Measurements from ENCODE around the gene FGF1. TPM values are rescaled to one million over a fixed set of nuclear protein-coding genes. Genes with fewer than 3 reads are reported as not detected.

FGF1 gene
- total RNA-seq, 6 experiments from 2014 or later = 0.12 to 0.56 (median 0.42) TPM; not detected in 1

DNA sequence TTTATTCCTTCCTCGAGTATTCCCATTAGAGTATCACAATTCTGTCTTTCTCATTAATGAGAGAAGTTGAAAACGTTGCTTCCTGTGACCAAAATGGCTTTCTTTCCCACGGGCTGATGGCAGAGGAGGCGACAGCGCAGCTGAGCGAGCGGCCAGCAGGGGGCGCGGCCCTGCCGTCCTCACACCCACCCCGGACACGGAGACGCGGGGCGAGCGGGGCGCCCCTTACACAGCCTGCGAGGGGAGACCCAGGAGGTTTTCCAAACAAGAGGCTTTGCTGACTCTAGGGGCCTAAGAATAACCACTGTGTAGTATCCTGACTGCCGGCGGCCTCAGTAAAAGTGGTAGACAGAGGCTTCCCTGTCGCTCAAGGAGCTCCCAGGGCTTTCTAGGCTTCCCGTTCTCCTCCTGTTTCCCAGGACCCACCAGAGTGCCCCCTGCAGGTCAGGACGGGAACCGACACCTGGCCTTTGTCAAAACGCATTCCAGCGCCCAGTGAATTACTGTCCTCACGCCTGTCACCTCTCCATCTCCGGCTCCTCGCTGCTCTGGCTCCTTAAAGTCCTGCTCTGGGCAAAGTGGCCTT is 27.3 kb upstream of the FGF1 start:
- Histone ChIP-seq H3K36me3 (no peaks in the 10 kb centered on the region), H3K27ac (peak overlapping the region; percentile 71 to 86 (median 83)), H3K9me3 (no peaks in the 10 kb centered on the region), H3K4me3 (peak overlapping the region; percentile 44 to 63 (median 60)), H3K27me3 (no peaks in the 10 kb centered on the region), H3K4me1 (no peaks in the 10 kb centered on the region)
- intact Hi-C loops (cut with DNase I) = no loop called here
- ATAC-seq (peak; percentile 92 to 96 (median 94)), DNase-seq (peak; percentile 86 to 90 (median 89))
- no peak for TF ChIP-seq POLR2A (IDR thresholded peaks at IDR 0.05)
- TF ChIP-seq, protein P1, sequence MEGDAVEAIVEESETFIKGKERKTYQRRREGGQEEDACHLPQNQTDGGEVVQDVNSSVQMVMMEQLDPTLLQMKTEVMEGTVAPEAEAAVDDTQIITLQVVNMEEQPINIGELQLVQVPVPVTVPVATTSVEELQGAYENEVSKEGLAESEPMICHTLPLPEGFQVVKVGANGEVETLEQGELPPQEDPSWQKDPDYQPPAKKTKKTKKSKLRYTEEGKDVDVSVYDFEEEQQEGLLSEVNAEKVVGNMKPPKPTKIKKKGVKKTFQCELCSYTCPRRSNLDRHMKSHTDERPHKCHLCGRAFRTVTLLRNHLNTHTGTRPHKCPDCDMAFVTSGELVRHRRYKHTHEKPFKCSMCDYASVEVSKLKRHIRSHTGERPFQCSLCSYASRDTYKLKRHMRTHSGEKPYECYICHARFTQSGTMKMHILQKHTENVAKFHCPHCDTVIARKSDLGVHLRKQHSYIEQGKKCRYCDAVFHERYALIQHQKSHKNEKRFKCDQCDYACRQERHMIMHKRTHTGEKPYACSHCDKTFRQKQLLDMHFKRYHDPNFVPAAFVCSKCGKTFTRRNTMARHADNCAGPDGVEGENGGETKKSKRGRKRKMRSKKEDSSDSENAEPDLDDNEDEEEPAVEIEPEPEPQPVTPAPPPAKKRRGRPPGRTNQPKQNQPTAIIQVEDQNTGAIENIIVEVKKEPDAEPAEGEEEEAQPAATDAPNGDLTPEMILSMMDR (IDR thresholded peaks at IDR 0.05) = peak; percentile 90 to 97 (median 94)
- WGBS (ENCODE audit: insufficient coverage, low coverage, low lambda C conversion rate, missing lambda C conversion rate) = 3% methylated on average over 13 of the region's 29 CpGs

DNA sequence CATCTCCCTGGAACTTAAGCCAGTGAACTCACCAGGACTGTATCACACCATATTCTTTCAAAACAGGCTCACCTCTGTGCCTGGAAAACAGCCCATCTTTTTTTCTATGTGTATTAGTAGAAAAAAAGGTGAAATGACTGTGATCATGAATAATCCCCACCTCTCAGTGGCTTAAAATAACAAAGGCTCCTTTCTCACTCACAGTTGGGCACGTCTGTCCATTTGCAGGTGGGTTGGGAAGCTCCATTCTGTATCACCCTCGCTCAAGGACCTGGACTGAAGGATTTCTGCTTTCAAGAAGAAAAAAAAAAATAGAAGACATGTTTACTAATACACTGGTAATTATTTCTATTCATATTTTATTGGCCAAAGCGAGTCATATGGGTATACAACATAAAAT is 17.3 kb upstream of the FGF1 start:
- ATAC-seq (no peak), DNase-seq (no peak)
- Histone ChIP-seq H3K9me3 (no peaks in the 10 kb centered on the region), H3K27me3 (no peaks in the 10 kb centered on the region), H3K27ac (no peak overlapping the region), H3K36me3 (no peaks in the 10 kb centered on the region), H3K4me3 (no peak overlapping the region), H3K4me1 (peaks cover 0 to 3% (median 0%) of the 10 kb centered on the region in 4 donors)
- intact Hi-C loops (cut with DNase I) = no loop called here
- TF ChIP-seq POLR2A (IDR thresholded peaks at IDR 0.05) = no peak
- TF ChIP-seq, protein P1 (IDR thresholded peaks at IDR 0.05) = no peak
- 83% methylated on average over 3 of the region's 3 CpGs for WGBS (ENCODE audit: insufficient coverage, low coverage, low lambda C conversion rate, missing lambda C conversion rate)

DNA sequence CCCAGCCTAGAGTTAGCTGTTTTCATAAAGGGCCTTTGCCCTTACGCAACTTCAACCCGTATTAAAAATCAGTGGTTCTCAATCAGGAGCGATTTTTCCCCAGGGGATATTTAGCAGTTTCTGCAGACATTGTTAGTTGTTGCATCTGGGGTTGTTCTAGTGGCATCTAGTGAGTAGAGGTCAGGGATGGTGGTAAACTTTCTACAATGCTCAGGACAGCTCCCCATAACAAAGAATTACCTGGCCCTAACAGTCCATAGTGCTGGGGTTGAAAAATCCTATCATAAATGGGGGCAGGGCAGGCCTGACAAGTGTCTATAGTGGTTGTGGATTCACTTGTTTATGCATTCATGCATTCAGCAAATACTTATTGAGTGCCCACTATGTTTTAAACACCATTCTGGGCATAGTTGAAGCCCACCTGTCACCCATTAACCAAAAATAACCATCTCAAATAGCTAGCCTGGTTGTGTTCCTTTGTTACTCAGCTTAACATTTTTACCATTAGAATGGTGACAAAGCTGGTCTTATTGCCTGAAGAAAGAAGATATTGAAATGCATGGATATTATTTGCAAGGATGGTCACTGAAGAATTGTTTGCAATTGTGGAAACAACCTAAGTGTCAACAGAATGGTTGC is 15.9 kb upstream of the FGF1 start:
- no peaks in the 10 kb centered on the region for H3K36me3 ChIP-seq
- H3K9me3 ChIP-seq = no peaks in the 10 kb centered on the region
- H3K27ac ChIP-seq = no peak overlapping the region
- H3K27me3 ChIP-seq = no peaks in the 10 kb centered on the region
- intact Hi-C loops (cut with DNase I) = no loop called here
- TF ChIP-seq POLR2A (IDR thresholded peaks at IDR 0.05) = no peak
- TF ChIP-seq, protein P1 (IDR thresholded peaks at IDR 0.05) = no peak
- no peak for DNase-seq
- ATAC-seq = no peak
- peaks cover 0 to 3% (median 0%) of the 10 kb centered on the region in 4 donors for H3K4me1 ChIP-seq
- no peak overlapping the region for H3K4me3 ChIP-seq
- WGBS (ENCODE audit: insufficient coverage, low coverage, low lambda C conversion rate, missing lambda C conversion rate) = 63% methylated on average over 3 of the region's 3 CpGs

DNA sequence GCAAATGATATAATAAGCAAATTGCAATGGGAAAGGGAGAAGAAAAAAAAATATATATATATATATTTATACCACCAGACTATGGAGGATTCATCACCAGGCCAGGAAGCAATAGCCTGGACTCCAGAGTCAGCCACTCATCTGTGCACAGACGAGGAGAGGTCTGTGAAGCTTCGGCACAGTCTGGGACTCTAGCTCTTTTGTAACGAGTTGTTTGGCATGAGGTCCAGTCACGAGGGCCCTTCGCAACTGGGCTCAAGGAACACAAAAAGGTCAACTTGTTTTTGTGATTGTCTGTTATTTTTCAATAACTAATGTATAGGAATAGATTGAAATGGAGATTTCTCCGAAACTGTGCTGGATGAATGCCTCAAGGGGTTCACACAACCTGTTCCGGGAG is 14.7 kb upstream of the FGF1 start:
- H3K4me3 ChIP-seq = no peak overlapping the region
- no peaks in the 10 kb centered on the region for H3K27me3 ChIP-seq
- no peaks in the 10 kb centered on the region for H3K9me3 ChIP-seq
- no peak for DNase-seq
- intact Hi-C loops (cut with DNase I) = no loop called here
- no peak for ATAC-seq
- no peak for TF ChIP-seq POLR2A (IDR thresholded peaks at IDR 0.05)
- TF ChIP-seq, protein P1 (IDR thresholded peaks at IDR 0.05) = no peak
- no peaks in the 10 kb centered on the region for H3K36me3 ChIP-seq
- H3K27ac ChIP-seq = no peak overlapping the region
- H3K4me1 ChIP-seq = peaks cover 0 to 3% (median 0%) of the 10 kb centered on the region in 4 donors
- 73% methylated on average over 7 of the region's 7 CpGs for WGBS (ENCODE audit: insufficient coverage, low coverage, low lambda C conversion rate, missing lambda C conversion rate)
